ENCODE data around the gene SMCO2. TPM values are rescaled to one million over a fixed set of nuclear protein-coding genes. Genes with fewer than 3 reads are reported as not detected.

The SMCO2 gene
- not detected for total RNA-seq

GRCh38 chr12:27446436-27446835 lies at the start of gene SMCO2:
Gene SMCO2 (plus strand): TSS chr12:27446736. CDS start chr12:27470632, 23,896 bp downstream.
- CTCF ChIA-PET: no interaction called here
- POLR2A ChIA-PET: no interaction called here

DNA sequence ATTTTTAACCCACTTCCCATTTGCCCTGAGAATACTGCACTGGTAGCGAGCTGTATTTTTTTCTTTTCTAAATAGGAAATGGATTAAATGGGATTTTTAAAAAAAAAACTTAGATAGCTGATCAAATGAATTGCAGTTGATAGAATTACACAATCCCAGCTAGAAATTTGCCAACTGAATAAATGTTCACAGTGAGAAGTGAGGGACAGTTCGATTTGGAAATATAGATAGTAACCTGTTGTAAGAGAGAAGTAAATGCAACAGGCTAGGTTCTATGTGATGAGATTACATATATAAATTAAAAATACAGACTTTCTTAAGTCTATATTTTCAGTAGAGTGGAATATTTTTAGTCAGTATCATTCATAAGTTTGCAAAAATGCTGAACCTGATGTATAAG lies 48.1 kb upstream of the SMCO2 start:
- CTCF ChIA-PET: no interaction called here
- POLR2A ChIA-PET: no interaction called here

DNA sequence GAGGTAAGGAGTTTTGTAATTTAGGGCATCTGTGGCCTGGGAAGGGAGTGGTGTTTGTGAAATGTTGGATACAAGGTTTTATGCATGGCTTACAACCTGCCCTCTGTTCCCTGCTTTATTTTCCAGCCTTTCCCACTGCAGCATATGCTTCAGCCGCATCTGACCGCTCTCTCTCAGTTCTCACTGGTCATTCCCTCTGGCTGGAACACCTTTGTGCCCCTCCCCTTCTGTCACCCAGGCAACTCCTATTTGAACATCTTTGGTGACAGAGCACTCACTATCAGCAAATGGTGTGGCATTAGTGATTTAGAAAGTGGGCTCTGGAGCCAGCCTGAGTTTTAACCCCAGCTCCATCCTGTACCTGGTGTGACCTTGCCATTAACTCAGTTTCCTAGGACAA lies 47.5 kb upstream of the SMCO2 start:
- POLR2A ChIA-PET: no interaction called here
- CTCF ChIA-PET: no interaction called here

GRCh38 chr12:27400856-27401354 lies 45.6 kb upstream of the SMCO2 start:
- ChIA-PET POLR2A (no interaction called here), CTCF (no interaction called here)

GRCh38 chr12:27412047-27412446 lies 34.5 kb upstream of the SMCO2 start:
- CTCF ChIA-PET: no interaction called here
- POLR2A ChIA-PET: no interaction called here

DNA sequence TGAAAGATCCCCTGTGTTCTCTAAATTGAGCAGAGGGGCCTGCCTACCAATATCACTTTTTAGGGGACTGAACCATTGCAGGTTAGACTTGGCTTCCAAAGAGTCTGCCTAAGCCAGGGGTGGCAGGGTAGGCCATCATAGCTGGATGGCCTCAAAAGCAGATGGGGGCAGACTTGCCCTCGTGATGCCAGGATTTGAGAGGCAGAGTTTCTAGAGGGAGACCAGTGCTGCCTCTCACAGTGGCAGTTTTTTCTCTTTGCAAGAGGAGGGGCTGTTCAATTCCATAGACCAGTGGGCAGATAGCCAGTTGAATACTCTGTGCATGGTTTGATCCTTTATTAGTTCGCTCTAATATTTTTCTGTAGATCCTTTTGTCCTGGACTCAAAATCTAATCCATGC lies 23.8 kb upstream of the SMCO2 start:
- ChIA-PET CTCF (no interaction called here), POLR2A (no interaction called here)

- CTCF ChIA-PET: no interaction called here
- POLR2A ChIA-PET: no interaction called here
Observed at GRCh38 chr12:27424631-27425230, 21.8 kb upstream of the SMCO2 start.

DNA sequence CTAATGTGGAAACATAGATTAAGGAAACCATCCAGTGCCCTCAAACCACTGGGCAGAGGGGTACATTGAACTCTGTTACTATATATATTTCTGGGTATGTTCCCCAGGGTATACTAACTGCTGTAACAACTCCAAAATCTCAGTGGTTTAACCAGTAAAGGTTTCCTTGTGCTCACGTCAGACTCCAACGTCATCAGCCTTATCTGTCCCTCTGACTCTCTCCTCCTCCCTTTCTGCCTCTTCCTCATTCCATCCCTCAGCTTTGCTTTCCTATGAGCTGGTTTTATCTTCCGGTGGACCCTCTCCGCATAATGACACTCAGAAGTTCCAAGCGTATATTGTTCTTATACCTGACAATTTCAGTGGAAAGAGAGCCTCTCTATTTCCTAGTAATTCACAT lies 21.2 kb upstream of the SMCO2 start:
- ChIA-PET CTCF (no interaction called here), POLR2A (no interaction called here)

DNA sequence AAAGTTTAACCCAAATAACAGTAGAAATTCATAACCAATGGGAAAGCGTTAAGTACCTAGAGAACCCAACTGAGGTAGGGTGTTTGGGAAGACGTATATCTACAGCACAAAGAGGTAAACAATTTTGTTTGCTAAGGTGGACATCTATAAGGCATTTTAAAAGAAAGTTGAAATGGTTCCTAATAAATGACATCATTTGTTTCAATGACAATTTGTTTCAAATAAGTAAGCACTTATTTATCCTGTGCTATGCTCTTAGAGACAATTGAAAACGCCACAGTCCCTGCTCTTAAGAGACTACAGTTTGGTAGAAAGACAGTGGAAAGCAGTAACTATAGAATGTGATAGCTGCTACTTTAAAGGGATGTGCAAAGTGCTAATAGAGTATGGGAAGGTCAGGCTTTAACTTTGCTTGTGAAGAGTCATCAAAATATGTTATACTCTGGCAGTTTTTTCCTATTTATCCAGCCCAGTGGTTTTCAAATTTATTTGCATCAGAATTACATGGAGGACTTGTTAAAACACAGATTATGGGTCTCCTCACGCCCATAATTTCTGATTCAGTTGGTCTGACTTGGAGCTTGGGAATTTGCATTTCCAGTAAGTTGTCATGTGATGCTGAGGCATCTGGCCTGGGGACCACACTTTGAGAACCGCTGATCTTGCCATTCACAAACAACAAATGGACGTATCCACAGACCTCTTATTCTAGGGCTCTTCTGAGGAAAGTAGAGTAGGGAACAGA lies 19.6 kb upstream of the SMCO2 start:
- CTCF ChIA-PET: interaction anchor here (1.3 kb wide), 1 partner anchor 8 kb away, joined by 3 read pairs; no protein-coding TSS in a partner anchor
- POLR2A ChIA-PET: no interaction called here

- ChIA-PET POLR2A (no interaction called here), CTCF (no interaction called here)
Observed at GRCh38 chr12:27427824-27428223, 18.7 kb upstream of the SMCO2 start.

DNA sequence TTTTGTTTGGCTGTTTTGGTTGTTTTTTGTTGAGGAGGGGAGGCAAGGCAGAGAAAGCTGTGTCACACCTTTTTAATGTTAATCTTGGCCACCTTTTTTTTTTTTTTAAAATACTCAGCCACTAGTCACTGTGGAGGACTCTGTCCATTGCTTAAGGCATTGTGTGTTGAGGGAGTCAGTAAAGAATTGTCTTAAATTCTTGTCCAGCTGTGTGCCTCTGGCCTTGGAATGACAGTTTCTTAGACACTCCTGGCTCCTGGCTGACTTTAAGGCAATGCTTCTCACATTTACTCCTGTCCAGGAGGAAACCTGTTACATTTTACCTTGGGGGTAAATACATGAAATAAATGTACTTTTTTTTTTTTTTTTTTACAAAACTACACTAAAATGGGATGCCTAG lies 18.1 kb upstream of the SMCO2 start:
- ChIA-PET POLR2A (no interaction called here), CTCF (interaction anchor here (0.6 to 0.7 kb wide), 2 partner anchors 11 to 137 kb away, joined by 3 read pairs; no protein-coding TSS in a partner anchor)

- POLR2A ChIA-PET: no interaction called here
Observed at GRCh38 chr12:27429606-27430005, 16.9 kb upstream of the SMCO2 start.

GRCh38 chr12:27431185-27431584 lies 15.4 kb upstream of the SMCO2 start:
- ChIA-PET CTCF (no interaction called here), POLR2A (no interaction called here)

More at GRCh38 chr12:27429606-27430005, 16.9 kb upstream of the SMCO2 start:
- CTCF ChIA-PET: no interaction called here

DNA sequence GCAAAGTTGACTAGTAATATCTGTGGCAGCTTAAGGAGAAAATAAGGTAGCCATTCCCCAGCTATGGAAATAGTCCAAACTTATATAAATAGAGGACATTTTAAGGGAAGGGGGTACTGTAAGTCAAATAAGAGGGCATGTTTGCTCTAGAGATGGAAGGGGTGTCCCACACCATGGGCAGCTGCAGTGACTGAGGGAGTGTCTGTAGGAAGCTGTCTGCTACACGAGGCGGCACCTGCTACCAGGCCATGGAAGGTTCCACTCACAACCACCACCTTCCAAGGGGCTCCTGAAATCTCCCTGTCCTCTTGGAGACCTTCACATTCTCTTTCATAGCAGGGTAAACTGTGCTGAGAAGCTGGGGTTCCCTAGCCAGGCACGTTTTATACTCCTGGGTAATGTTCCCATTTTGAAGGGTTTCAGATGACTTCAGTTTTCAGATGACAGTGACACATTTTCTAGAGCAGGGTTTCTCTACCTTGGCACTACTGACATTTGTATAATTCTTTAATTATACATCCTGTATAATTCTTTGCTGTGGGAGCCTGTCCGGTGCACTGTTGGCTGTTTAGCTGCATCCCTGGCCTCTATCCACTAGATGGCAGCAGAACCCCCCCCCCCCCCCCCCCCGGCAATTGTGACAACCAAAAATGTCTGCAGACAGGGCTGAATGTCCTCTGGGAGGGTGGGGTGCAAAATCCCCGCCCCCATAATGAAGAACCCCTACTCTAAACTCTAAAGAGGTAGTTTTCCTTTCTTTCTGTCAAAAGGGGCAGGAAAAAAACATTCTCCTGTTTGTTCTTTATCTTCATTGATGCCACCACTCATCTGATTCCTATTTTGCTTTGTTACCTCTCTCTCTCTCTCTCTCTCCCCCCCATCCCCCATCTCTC lies 11.6 kb upstream of the SMCO2 start:
- CTCF ChIA-PET: interaction anchor here (0.6 to 1.7 kb wide), 4 partner anchors 8 to 218 kb away, joined by 3 to 4 read pairs (median 4); no protein-coding TSS in a partner anchor

DNA sequence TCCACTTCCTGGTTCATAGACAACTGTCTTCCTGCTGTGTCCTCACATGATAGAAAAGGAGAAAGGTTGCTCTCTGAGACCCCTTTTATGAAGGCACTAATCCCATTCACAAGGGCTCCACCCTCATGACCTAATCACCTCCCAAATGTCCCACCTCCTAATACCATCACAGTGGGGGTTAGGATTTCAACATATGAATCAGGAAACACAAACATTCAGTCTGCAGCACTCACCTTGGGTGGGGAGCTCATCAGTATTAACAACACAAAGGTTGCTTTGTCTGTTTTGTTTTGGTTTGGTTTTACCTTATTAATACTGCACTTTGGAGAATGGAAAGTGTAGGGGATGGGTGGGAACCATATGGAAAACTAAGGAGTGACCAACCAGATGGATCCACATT lies 10.5 kb upstream of the SMCO2 start:
- POLR2A ChIA-PET: no interaction called here
- CTCF ChIA-PET: interaction anchor here (0.9 to 1.7 kb wide), 3 partner anchors 133 to 268 kb away, joined by 3 to 4 read pairs (median 4); no protein-coding TSS in a partner anchor

More for the DNA sequence above, 11.6 kb upstream of the SMCO2 start:
- POLR2A ChIA-PET: no interaction called here

DNA sequence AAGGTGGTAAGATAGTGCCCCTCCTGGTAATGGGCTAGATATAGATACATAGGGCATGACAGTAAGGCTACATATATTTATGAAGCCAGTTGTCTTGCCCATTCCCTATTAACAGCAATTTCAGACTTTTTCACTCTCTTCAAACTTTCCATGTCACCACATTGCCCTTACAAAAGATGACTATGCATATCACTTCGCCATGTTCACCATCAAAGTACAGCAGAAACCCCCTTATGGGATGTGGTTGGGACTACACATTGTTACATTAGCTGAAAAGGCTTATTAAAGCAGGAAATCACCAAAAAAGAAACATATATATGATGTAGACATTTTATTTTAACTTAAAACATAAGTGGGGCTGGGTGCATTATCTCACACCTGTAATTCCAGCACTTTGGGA lies 9.8 kb upstream of the SMCO2 start:
- ChIA-PET POLR2A (no interaction called here), CTCF (interaction anchor here (0.9 kb wide), 1 partner anchor 267 kb away, joined by 3 read pairs; no protein-coding TSS in a partner anchor)

- CTCF ChIA-PET: no interaction called here
Observed at GRCh38 chr12:27437839-27438238, 8.7 kb upstream of the SMCO2 start.

GRCh38 chr12:27447761-27448160 lies 1.2 kb downstream of the SMCO2 start:
- CTCF ChIA-PET: no interaction called here
- POLR2A ChIA-PET: no interaction called here

More at GRCh38 chr12:27437839-27438238, 8.7 kb upstream of the SMCO2 start:
- POLR2A ChIA-PET: no interaction called here

DNA sequence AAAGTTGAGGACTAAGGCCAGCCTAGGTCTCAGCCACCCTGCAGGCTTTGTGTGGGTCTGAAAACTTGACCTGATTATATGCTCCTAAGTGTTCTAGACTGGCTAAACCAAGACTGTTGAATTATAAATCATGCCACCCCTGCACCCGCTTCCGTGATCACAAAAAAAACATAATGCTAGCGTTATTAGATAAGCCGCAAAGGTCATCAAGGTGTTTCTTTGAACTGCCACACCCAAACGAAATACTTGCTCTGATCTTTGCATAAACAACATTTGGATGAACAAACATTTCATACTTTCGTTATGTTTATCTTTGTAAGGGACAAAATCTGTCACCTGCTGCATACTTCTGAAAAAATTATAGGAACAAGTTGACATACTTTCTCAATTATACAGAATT lies 2.5 kb downstream of the SMCO2 start:
- POLR2A ChIA-PET: no interaction called here
- CTCF ChIA-PET: no interaction called here

GRCh38 chr12:27449893-27450534 lies 3.5 kb downstream of the SMCO2 start:
- ChIA-PET POLR2A (no interaction called here), CTCF (no interaction called here)

All from activated CD8-positive, alpha-beta memory T cell treated with anti-CD3 and anti-CD28 coated beads for 36 hours (primary cell).